Measurements from ENCODE around the gene FGFBP1.

FGFBP1 gene

GRCh38 chr4:15910155-15910940 is 28.2 kb downstream of the FGFBP1 start:
- DNase-seq, result no peak

GRCh38 chr4:15907430-15907829 is 31.1 kb downstream of the FGFBP1 start:
- DNase-seq, result no peak

GRCh38 chr4:15906020-15906443 is 32.5 kb downstream of the FGFBP1 start:
- DNase-seq, result peak; percentile 39

GRCh38 chr4:15902746-15903145 is 35.8 kb downstream of the FGFBP1 start:
- no peak for DNase-seq

- DNase-seq, result peak; percentile 14
Measured at GRCh38 chr4:15901998-15902397, 36.5 kb downstream of the FGFBP1 start.

- no peak for DNase-seq
Measured at GRCh38 chr4:15901007-15901406, 37.5 kb downstream of the FGFBP1 start.

- no peak for DNase-seq
Measured at GRCh38 chr4:15899511-15899910, 39.0 kb downstream of the FGFBP1 start.

- DNase-seq, result no peak
Measured at GRCh38 chr4:15898902-15899301, 39.6 kb downstream of the FGFBP1 start.

- DNase-seq, result no peak
Measured at GRCh38 chr4:15897577-15897976, 41.0 kb downstream of the FGFBP1 start.

GRCh38 chr4:15894921-15895916 is 43.3 kb downstream of the FGFBP1 start:
- DNase-seq, result no peak

GRCh38 chr4:15894393-15894792 is 44.1 kb downstream of the FGFBP1 start:
- DNase-seq, result no peak

GRCh38 chr4:15893962-15894361 is 44.6 kb downstream of the FGFBP1 start:
- no peak for DNase-seq

- no peak for DNase-seq
Measured at GRCh38 chr4:15891312-15891711, 47.2 kb downstream of the FGFBP1 start.

GRCh38 chr4:15890246-15890829 is 48.2 kb downstream of the FGFBP1 start:
- DNase-seq, result no peak

GRCh38 chr4:15888515-15888914 is 50.0 kb downstream of the FGFBP1 start:
- DNase-seq, result peak; percentile 15
